SK-N-SH treated with all-trans-retinoic acid at 6 μM for 48 hours (cell line): ENCODE results near the gene FOXP3.

Experiments used
- ATAC-seq: fragments of 200-7000 bp; cut with Tn5 transposase; 3 replicates; pipeline ENCODE4 v1.9.1; 2020; ENCODE audit warnings: mild to moderate bottlenecking, moderate library complexity
- ARNTL ChIP-seq: fragments of 450-650 bp; formaldehyde crosslinking; IDR thresholded peaks from 2 replicates; pipeline ENCODE4 v1.5.0; 2020; ENCODE audit warnings: low read depth, mild to moderate bottlenecking, moderate library complexity, borderline replicate concordance
- BACH2 ChIP-seq: fragments of 250-450 bp; sonication (Bioruptor Pico); IDR thresholded peaks from 2 replicates; pipeline ENCODE4 v1.9.0; 2021; ENCODE audit warnings: mild to moderate bottlenecking, borderline replicate concordance
- CSDC2 ChIP-seq: fragments of 250-450 bp; sonication (Bioruptor Pico); IDR thresholded peaks from 2 replicates; pipeline ENCODE4 v1.5.0; 2020; ENCODE audit warnings: mild to moderate bottlenecking, moderate library complexity
- ESRRG ChIP-seq: fragments of 250-450 bp; sonication (Bioruptor Pico); IDR thresholded peaks from 2 replicates; pipeline ENCODE4 v1.6.1; 2021; ENCODE audit warnings: mild to moderate bottlenecking
- GLIS3 ChIP-seq: fragments of 250-450 bp; sonication (Bioruptor Pico); IDR thresholded peaks from 2 replicates; pipeline ENCODE4 v1.5.0; 2020; ENCODE audit warnings: mild to moderate bottlenecking, moderate library complexity
- ISL1 ChIP-seq: fragments of 250-450 bp; sonication (Bioruptor Pico); IDR thresholded peaks from 2 replicates; pipeline ENCODE4 v2.1.2; 2022; ENCODE audit warnings: mild to moderate bottlenecking, moderate library complexity
- OSR1 ChIP-seq: fragments of 250-450 bp; sonication (Bioruptor Pico); IDR thresholded peaks from 2 replicates; pipeline ENCODE4 v1.8.0; 2022; ENCODE audit warnings: moderate library complexity, mild to moderate bottlenecking, inconsistent platforms
- POU6F1 ChIP-seq: fragments of 250-450 bp; sonication (Bioruptor Pico); IDR thresholded peaks from 2 replicates; pipeline ENCODE4 v1.8.0; 2021; ENCODE audit warnings: low read depth, mild to moderate bottlenecking, moderate library complexity, borderline replicate concordance
- PPARA ChIP-seq: fragments of 250-450 bp; sonication (Bioruptor Pico); IDR thresholded peaks from 2 replicates; pipeline ENCODE4 v1.5.0; 2020; ENCODE audit warnings: mild to moderate bottlenecking, borderline replicate concordance
- RARB ChIP-seq: fragments of 250-450 bp; sonication (Bioruptor Pico); IDR thresholded peaks from 2 replicates; pipeline ENCODE4 v1.8.0; 2021; ENCODE audit warnings: mild to moderate bottlenecking, moderate library complexity
- SNAI2 ChIP-seq: fragments of 250-450 bp; sonication (Bioruptor Pico); IDR thresholded peaks from 2 replicates; pipeline ENCODE4 v1.5.0; 2020; ENCODE audit warnings: mild to moderate bottlenecking, moderate library complexity
- TOX ChIP-seq: fragments of 250-450 bp; sonication (Bioruptor Pico); IDR thresholded peaks from 2 replicates; pipeline ENCODE4 v1.8.0; 2021; ENCODE audit warnings: mild to moderate bottlenecking, moderate library complexity, borderline replicate concordance
- ZC3H10 ChIP-seq: fragments of 250-450 bp; sonication (Bioruptor Pico); IDR thresholded peaks from 2 replicates; pipeline ENCODE4 v1.5.1; 2021; ENCODE audit warnings: mild to moderate bottlenecking, moderate library complexity
- ZFP3 ChIP-seq: fragments of 250-450 bp; sonication (Bioruptor Pico); IDR thresholded peaks from 2 replicates; pipeline ENCODE4 v1.5.0; 2020; ENCODE audit warnings: mild to moderate bottlenecking, moderate library complexity
- ZFP30 ChIP-seq: fragments of 450-650 bp; formaldehyde crosslinking; IDR thresholded peaks from 2 replicates; pipeline ENCODE4 v1.5.0; 2022; ENCODE audit warnings: mild to moderate bottlenecking, moderate library complexity
- ZNF565 ChIP-seq: fragments of 450-650 bp; formaldehyde crosslinking; conservative IDR thresholded peaks from 2 replicates; pipeline ENCODE4 v1.5.0; 2020; ENCODE audit warnings: low read depth, mild to moderate bottlenecking, moderate library complexity
- ZNF70 ChIP-seq: fragments of 450-650 bp; formaldehyde crosslinking; IDR thresholded peaks from 2 replicates; pipeline ENCODE4 v1.5.0; 2020; ENCODE audit warnings: mild to moderate bottlenecking, moderate library complexity
- ZNF8 ChIP-seq: fragments of 450-650 bp; formaldehyde crosslinking; IDR thresholded peaks from 2 replicates; pipeline ENCODE4 v1.5.0; 2020; ENCODE audit warnings: mild to moderate bottlenecking, moderate library complexity
- TF ChIP-seq, protein P1 (sequence below): fragments of 250-450 bp; sonication (Bioruptor Pico); IDR thresholded peaks from 2 replicates; pipeline ENCODE4 v1.5.1; 2021; ENCODE audit warnings: mild to moderate bottlenecking, moderate library complexity
- TF ChIP-seq, protein P2 (sequence below): fragments of 250-450 bp; sonication (Bioruptor Pico); IDR thresholded peaks from 2 replicates; pipeline ENCODE4 v1.8.0; 2020; ENCODE audit warnings: mild to moderate bottlenecking, moderate library complexity, borderline replicate concordance

The FOXP3 gene

GRCh38 chrX:49263631-49264030 is 879 bp downstream of the FOXP3 start:
- no peak for ATAC-seq
- TF ChIP-seq, protein P1, sequence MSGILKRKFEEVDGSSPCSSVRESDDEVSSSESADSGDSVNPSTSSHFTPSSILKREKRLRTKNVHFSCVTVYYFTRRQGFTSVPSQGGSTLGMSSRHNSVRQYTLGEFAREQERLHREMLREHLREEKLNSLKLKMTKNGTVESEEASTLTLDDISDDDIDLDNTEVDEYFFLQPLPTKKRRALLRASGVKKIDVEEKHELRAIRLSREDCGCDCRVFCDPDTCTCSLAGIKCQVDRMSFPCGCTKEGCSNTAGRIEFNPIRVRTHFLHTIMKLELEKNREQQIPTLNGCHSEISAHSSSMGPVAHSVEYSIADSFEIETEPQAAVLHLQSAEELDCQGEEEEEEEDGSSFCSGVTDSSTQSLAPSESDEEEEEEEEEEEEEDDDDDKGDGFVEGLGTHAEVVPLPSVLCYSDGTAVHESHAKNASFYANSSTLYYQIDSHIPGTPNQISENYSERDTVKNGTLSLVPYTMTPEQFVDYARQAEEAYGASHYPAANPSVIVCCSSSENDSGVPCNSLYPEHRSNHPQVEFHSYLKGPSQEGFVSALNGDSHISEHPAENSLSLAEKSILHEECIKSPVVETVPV = no peak
- TF ChIP-seq ZFP30 (CRISPR knock-in tag) (no peak), ARNTL (CRISPR knock-in tag) (no peak), ZNF70 (no peak), ZFP3 (CRISPR knock-in tag) (no peak), OSR1 (CRISPR knock-in tag) (no peak), GLIS3 (CRISPR knock-in tag) (no peak), ZNF8 (CRISPR knock-in tag) (no peak), TOX (no peak)

GRCh38 chrX:49262603-49263002 is 1.9 kb downstream of the FOXP3 start:
- ATAC-seq = no peak
- TF ChIP-seq GLIS3 (CRISPR knock-in tag) (no peak), RARB (CRISPR knock-in tag) (no peak), ZNF565 (no peak), ESRRG (CRISPR knock-in tag) (no peak), ARNTL (CRISPR knock-in tag) (no peak), CSDC2 (CRISPR knock-in tag) (no peak), ZFP30 (CRISPR knock-in tag) (no peak), POU6F1 (no peak), ISL1 (CRISPR knock-in tag) (no peak), ZNF70 (no peak), PPARA (CRISPR knock-in tag) (no peak), ZFP3 (CRISPR knock-in tag) (no peak), ZNF8 (CRISPR knock-in tag) (no peak)
- TF ChIP-seq, protein P1 = no peak

DNA sequence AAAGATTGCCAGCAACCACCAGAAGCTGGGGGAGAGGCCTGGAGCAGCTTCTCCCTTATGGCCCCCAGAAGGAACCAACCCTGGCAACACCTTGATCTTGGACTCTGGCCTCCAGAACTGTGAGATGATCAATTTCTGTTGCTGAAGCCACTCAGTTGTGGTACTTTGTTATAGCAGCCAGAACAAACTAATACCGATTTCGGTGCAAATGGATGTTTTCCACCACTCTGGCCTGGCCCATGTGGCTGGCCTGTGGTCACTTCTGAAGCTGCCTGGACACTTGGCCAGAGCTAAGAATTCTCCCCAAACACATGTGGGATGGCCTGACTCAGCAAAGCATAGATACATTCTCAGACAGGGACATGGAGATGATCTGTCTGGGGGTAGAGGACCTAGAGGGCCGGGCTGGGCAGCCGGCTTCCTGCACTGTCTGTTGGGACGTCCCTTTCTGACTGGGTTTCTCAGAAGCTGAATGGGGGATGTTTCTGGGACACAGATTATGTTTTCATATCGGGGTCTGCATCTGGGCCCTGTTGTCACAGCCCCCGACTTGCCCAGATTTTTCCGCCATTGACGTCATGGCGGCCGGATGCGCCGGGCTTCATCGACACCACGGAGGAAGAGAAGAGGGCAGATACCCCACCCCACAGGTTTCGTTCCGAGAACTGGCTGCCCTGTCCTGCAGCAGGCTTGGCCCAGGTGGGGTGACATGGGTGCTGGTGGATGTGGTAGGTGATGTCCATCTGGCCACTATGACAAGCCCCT is 4.1 kb downstream of the FOXP3 start:
- no peak for ATAC-seq
- TF ChIP-seq BACH2 (CRISPR knock-in tag) = no peak
- TF ChIP-seq, protein P1 = no peak
- TF ChIP-seq RARB (CRISPR knock-in tag) = no peak
- TF ChIP-seq, protein P2, sequence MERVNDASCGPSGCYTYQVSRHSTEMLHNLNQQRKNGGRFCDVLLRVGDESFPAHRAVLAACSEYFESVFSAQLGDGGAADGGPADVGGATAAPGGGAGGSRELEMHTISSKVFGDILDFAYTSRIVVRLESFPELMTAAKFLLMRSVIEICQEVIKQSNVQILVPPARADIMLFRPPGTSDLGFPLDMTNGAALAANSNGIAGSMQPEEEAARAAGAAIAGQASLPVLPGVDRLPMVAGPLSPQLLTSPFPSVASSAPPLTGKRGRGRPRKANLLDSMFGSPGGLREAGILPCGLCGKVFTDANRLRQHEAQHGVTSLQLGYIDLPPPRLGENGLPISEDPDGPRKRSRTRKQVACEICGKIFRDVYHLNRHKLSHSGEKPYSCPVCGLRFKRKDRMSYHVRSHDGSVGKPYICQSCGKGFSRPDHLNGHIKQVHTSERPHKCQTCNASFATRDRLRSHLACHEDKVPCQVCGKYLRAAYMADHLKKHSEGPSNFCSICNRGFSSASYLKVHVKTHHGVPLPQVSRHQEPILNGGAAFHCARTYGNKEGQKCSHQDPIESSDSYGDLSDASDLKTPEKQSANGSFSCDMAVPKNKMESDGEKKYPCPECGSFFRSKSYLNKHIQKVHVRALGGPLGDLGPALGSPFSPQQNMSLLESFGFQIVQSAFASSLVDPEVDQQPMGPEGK = no peak
- no peak for TF ChIP-seq ZC3H10 (CRISPR knock-in tag)
- no peak for TF ChIP-seq GLIS3 (CRISPR knock-in tag)
- TF ChIP-seq TOX = no peak
- TF ChIP-seq OSR1 (CRISPR knock-in tag) = no peak
- no peak for TF ChIP-seq ESRRG (CRISPR knock-in tag)
- TF ChIP-seq PPARA (CRISPR knock-in tag) = no peak
- TF ChIP-seq ZFP30 (CRISPR knock-in tag) = no peak
- TF ChIP-seq ISL1 (CRISPR knock-in tag) = no peak
- TF ChIP-seq ZNF70 = no peak
- no peak for TF ChIP-seq ZNF8 (CRISPR knock-in tag)

DNA sequence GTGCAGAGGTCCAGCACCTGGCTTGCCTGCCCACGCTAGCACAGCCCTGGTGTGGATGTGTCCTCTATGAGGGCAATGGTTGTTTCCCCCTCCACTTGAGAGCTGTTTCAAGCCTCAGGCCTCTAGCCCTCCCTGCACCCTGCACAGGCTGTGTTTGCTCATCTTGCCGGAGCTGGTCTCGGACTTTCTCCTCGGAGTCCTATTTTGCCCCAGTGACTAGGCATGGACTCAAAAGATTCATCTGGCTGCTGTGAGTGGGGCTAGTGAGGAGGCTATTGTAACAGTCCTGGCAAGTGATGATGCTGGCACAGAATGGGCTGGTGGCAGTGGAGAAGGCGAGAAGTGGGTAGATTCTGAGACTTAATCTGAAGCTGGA is 5.8 kb downstream of the FOXP3 start:
- ATAC-seq = no peak
- TF ChIP-seq ZC3H10 (CRISPR knock-in tag) (no peak), ESRRG (CRISPR knock-in tag) (no peak), ZNF565 (no peak), ZNF8 (CRISPR knock-in tag) (no peak), SNAI2 (CRISPR knock-in tag) (no peak), RARB (CRISPR knock-in tag) (no peak), CSDC2 (CRISPR knock-in tag) (no peak), ARNTL (CRISPR knock-in tag) (no peak), GLIS3 (CRISPR knock-in tag) (no peak), ZNF70 (no peak)
- TF ChIP-seq, protein P1 = no peak
- TF ChIP-seq, all 23 proteins: peak for 0
